Neural progenitor cell (in vitro differentiated cells): ENCODE measurements around the gene VCAN. TPM values are rescaled to one million over a fixed set of nuclear protein-coding genes. Genes with fewer than 3 reads are reported as not detected.

Source experiments
- DNase-seq: peaks from one replicate; pipeline ENCODE4 v3.0.0-alpha.2; 2016; ENCODE audit warnings: low spot score
- H2AFZ ChIP-seq: fragments of 200-600 bp; sonication (generic); replicated peaks from 2 replicates; pipeline ENCODE4 v1.6.1; 2016; ENCODE audit warnings: antibody characterized with exemption
- H3F3A ChIP-seq: fragments of 200-600 bp; sonication (generic); 2 replicates; pipeline ENCODE4 v1.6.1; 2016; ENCODE audit warnings: antibody characterized with exemption, low read depth
- H3K27ac ChIP-seq: fragments of 200-600 bp; sonication (generic); 2 replicates; pipeline ENCODE4 v1.5.1; 2016; ENCODE audit warnings: mild to moderate bottlenecking
- H3K27me3 ChIP-seq: fragments of 200-600 bp; sonication (generic); 2 replicates; pipeline ENCODE4 v1.6.1; 2016; ENCODE audit warnings: mild to moderate bottlenecking, moderate library complexity
- H3K36me3 ChIP-seq: fragments of 200-600 bp; sonication (generic); 2 replicates; pipeline ENCODE4 v1.5.1; 2016
- H3K4me1 ChIP-seq: fragments of 200-600 bp; sonication (generic); 2 replicates; pipeline ENCODE4 v1.6.1; 2016; ENCODE audit warnings: mixed run types
- H3K4me2 ChIP-seq: fragments of 200-600 bp; sonication (generic); 2 replicates; pipeline ENCODE4 v1.6.1; 2016
- H3K4me3 ChIP-seq: fragments of 200-600 bp; sonication (generic); 2 replicates; pipeline ENCODE4 v1.5.1; 2016
- H3K79me2 ChIP-seq: fragments of 200-600 bp; sonication (generic); 2 replicates; pipeline ENCODE4 v1.6.1; 2016; ENCODE audit warnings: low read depth
- H3K9ac ChIP-seq: fragments of 200-600 bp; sonication (generic); 2 replicates; pipeline ENCODE4 v1.6.1; 2016
- H3K9me3 ChIP-seq: fragments of 200-600 bp; sonication (generic); 2 replicates; pipeline ENCODE4 v1.5.1; 2016; ENCODE audit warnings: low read depth
- H4K20me1 ChIP-seq: fragments of 200-600 bp; sonication (generic); 2 replicates; pipeline ENCODE4 v1.6.1; 2016; ENCODE audit warnings: low read depth
- H3K27ac Mint-ChIP-seq: 3 replicates; pipeline ENCODE4 v1.8.0; 2021; ENCODE audit warnings: mixed read lengths
- H3K27me3 Mint-ChIP-seq: 2 replicates; pipeline ENCODE4 v1.8.0; 2022; ENCODE audit warnings: low read depth, mild to moderate bottlenecking, inconsistent platforms, moderate library complexity, mixed read lengths; ENCODE audit not compliant: insufficient read depth
- H3K36me3 Mint-ChIP-seq: 3 replicates; pipeline ENCODE4 v1.8.0; 2021; ENCODE audit warnings: mixed read lengths
- H3K4me1 Mint-ChIP-seq: 3 replicates; pipeline ENCODE4 v1.8.0; 2021; ENCODE audit warnings: mixed read lengths
- H3K4me3 Mint-ChIP-seq: 3 replicates; pipeline ENCODE4 v1.8.0; 2021; ENCODE audit warnings: mild to moderate bottlenecking, moderate library complexity, mixed read lengths
- H3K9me3 Mint-ChIP-seq: 3 replicates; pipeline ENCODE4 v1.8.0; 2020; ENCODE audit warnings: mixed read lengths
- EZH2 ChIP-seq: fragments of 200-600 bp; sonication (generic); IDR thresholded peaks from 2 replicates; pipeline ENCODE4 v1.6.1; 2017; ENCODE audit warnings: antibody characterized with exemption, mild to moderate bottlenecking, moderate library complexity
- EZH2phosphoT487 ChIP-seq: fragments of 200-600 bp; sonication (generic); IDR thresholded peaks from 2 replicates; pipeline ENCODE4 v1.6.1; 2017; ENCODE audit warnings: antibody characterized with exemption
- total RNA-seq: library from RNA; depleted of rRNA; stranded (reverse); fragments of >200 nt; gene quantifications from 2 replicates; pipeline ENCODE4 v1.2.3, GENCODE V29; 2015; ENCODE audit warnings: low replicate concordance
- TF ChIP-seq, protein P1 (sequence below): fragments of 200-600 bp; sonication (generic); IDR thresholded peaks from 2 replicates; pipeline ENCODE4 v1.5.1; 2017; ENCODE audit warnings: antibody characterized with exemption, mild to moderate bottlenecking

VCAN gene
- total RNA-seq, 1 donor from 2014 or later = 101 TPM

- Mint-ChIP-seq H3K4me1 (no peaks in the 10 kb centered on the region), H3K27me3 (no peaks in the 10 kb centered on the region), H3K4me3 (no peak overlapping the region), H3K9me3 (no peaks in the 10 kb centered on the region), H3K27ac (no peak overlapping the region), H3K36me3 (peaks cover 43% of the 10 kb centered on the region)
- no peaks in the 10 kb centered on the region for H3K79me2 ChIP-seq
- no peak overlapping the region for H3K4me2 ChIP-seq
- H3K4me3 ChIP-seq = no peak overlapping the region
- no peak overlapping the region for H2AFZ ChIP-seq
- H3K9ac ChIP-seq = no peak overlapping the region
- H4K20me1 ChIP-seq = no peaks in the 10 kb centered on the region
- H3K27me3 ChIP-seq = no peaks in the 10 kb centered on the region
- H3K4me1 ChIP-seq = no peaks in the 10 kb centered on the region
- peaks cover 8% of the 10 kb centered on the region for H3K36me3 ChIP-seq
- TF ChIP-seq, protein P1, sequence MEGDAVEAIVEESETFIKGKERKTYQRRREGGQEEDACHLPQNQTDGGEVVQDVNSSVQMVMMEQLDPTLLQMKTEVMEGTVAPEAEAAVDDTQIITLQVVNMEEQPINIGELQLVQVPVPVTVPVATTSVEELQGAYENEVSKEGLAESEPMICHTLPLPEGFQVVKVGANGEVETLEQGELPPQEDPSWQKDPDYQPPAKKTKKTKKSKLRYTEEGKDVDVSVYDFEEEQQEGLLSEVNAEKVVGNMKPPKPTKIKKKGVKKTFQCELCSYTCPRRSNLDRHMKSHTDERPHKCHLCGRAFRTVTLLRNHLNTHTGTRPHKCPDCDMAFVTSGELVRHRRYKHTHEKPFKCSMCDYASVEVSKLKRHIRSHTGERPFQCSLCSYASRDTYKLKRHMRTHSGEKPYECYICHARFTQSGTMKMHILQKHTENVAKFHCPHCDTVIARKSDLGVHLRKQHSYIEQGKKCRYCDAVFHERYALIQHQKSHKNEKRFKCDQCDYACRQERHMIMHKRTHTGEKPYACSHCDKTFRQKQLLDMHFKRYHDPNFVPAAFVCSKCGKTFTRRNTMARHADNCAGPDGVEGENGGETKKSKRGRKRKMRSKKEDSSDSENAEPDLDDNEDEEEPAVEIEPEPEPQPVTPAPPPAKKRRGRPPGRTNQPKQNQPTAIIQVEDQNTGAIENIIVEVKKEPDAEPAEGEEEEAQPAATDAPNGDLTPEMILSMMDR = no peak
- no peak for TF ChIP-seq EZH2phosphoT487
- no peak for TF ChIP-seq EZH2
- DNase-seq = no peak
- H3K27ac ChIP-seq = no peak overlapping the region
- no peaks in the 10 kb centered on the region for H3F3A ChIP-seq
- H3K9me3 ChIP-seq = no peaks in the 10 kb centered on the region
Observed at GRCh38 chr5:83555263-83555662, 83.7 kb downstream of the VCAN start.

DNA sequence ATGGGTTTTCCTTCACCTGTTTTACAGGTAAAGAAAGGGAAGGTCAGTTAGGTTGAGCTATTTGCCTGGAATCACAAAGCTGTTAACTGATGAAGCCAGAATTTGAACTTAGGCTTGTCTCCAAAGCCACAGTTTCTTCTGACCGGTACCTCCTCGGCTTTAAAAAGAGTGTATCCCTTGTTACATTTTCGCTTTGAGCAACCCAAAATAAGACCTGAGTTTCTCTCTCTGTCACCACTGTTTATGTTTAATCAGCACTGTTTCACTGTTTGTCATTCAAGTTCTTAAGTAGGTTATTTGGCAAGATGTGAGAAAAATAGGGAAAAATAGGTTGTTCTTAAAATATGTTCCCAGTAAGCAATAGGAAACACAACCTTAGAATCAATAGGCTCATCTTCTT lies 84.6 kb downstream of the VCAN start:
- Histone ChIP-seq H3K27me3 (no peaks in the 10 kb centered on the region), H3F3A (no peaks in the 10 kb centered on the region), H3K79me2 (no peaks in the 10 kb centered on the region), H3K4me3 (no peak overlapping the region), H3K4me1 (no peaks in the 10 kb centered on the region), H3K27ac (no peak overlapping the region), H3K9me3 (no peaks in the 10 kb centered on the region), H3K4me2 (no peak overlapping the region), H3K36me3 (peaks cover 8% of the 10 kb centered on the region), H3K9ac (no peak overlapping the region), H2AFZ (no peak overlapping the region), H4K20me1 (no peaks in the 10 kb centered on the region)
- Mint-ChIP-seq H3K27me3 (no peaks in the 10 kb centered on the region), H3K36me3 (peaks cover 49% of the 10 kb centered on the region), H3K27ac (peak overlapping the region; percentile 63), H3K4me3 (no peak overlapping the region), H3K9me3 (no peaks in the 10 kb centered on the region), H3K4me1 (no peaks in the 10 kb centered on the region)
- no peak for TF ChIP-seq EZH2
- TF ChIP-seq EZH2phosphoT487 = no peak
- TF ChIP-seq, protein P1 = no peak
- no peak for DNase-seq

DNA sequence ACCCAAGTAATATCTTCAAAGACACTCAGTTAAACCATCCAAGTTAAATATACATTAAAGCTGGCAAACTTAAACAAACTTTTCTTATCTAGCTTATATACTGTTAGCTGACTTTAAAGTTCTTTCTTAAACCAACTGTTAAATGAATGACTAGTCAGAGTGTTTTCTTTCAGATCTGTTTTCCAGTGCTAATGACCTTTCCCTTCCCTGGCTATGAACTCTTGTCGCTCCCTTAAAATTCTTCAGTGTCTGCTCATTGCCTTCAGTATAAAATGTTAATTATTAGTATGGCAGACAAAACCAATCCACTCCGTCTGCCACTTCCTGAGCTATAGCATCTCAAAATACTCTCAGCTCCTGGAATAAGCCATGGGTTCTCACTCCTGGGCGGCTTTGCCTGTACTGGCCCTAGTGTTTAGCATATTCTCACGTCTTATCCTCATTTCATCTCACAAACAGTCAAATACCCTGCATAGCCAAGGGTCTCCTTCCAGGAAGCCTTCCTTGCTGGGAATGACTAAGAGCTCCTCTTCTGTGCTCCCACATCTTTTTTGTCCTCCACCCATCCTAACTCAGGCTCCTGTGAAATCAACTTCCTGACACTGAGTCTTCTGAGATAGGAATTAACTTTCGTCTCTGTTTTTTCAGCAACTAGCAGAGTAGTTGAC lies 87.7 kb downstream of the VCAN start:
- no peak for DNase-seq
- Histone ChIP-seq H3K9me3 (no peaks in the 10 kb centered on the region), H3K36me3 (peaks cover 6% of the 10 kb centered on the region), H3K27ac (no peak overlapping the region), H3K4me1 (peaks cover 14% of the 10 kb centered on the region), H3F3A (no peaks in the 10 kb centered on the region), H3K9ac (no peak overlapping the region), H3K4me2 (no peak overlapping the region), H3K27me3 (no peaks in the 10 kb centered on the region), H3K4me3 (no peak overlapping the region), H3K79me2 (no peaks in the 10 kb centered on the region), H2AFZ (no peak overlapping the region), H4K20me1 (no peaks in the 10 kb centered on the region)
- H3K27ac Mint-ChIP-seq = no peak overlapping the region
- TF ChIP-seq, protein P1 = no peak
- TF ChIP-seq EZH2phosphoT487 (no peak), EZH2 (no peak)
- no peak overlapping the region for H3K4me3 Mint-ChIP-seq
- H3K4me1 Mint-ChIP-seq = no peaks in the 10 kb centered on the region
- H3K9me3 Mint-ChIP-seq = no peaks in the 10 kb centered on the region
- peaks cover 36% of the 10 kb centered on the region for H3K36me3 Mint-ChIP-seq
- no peaks in the 10 kb centered on the region for H3K27me3 Mint-ChIP-seq
